Smooth muscle cell (in vitro differentiated cells): Measurements from ENCODE around the gene C16orf96. TPM values are rescaled to one million over a fixed set of nuclear protein-coding genes. Genes with fewer than 3 reads are reported as not detected.

Experiments
- DNase-seq: peaks from one replicate; lab custom pipeline; 2025; ENCODE audit not compliant: unreplicated experiment; lab: John Stamatoyannopoulos, UW
- H2AFZ ChIP-seq: fragments of 200-600 bp; sonication (generic); 2 replicates; pipeline ENCODE4 v1.6.0; 2016; ENCODE audit warnings: antibody characterized with exemption, low read depth, mild to moderate bottlenecking
- H3F3A ChIP-seq: fragments of 200-600 bp; sonication (generic); 2 replicates; pipeline ENCODE4 v1.6.0; 2017; ENCODE audit warnings: antibody characterized with exemption, low read depth
- H3K27ac ChIP-seq: fragments of 200-600 bp; sonication (generic); 2 replicates; pipeline ENCODE4 v1.5.1; 2016; ENCODE audit warnings: low read depth, mild to moderate bottlenecking
- H3K27me3 ChIP-seq: fragments of 200-600 bp; sonication (generic); 2 replicates; pipeline ENCODE4 v1.6.1; 2016; ENCODE audit warnings: low read depth, mild to moderate bottlenecking
- H3K36me3 ChIP-seq: fragments of 200-600 bp; sonication (generic); 2 replicates; pipeline ENCODE4 v1.5.1; 2016; ENCODE audit warnings: low read depth
- H3K4me1 ChIP-seq: fragments of 200-600 bp; sonication (generic); 2 replicates; pipeline ENCODE4 v1.5.1; 2016; ENCODE audit warnings: low read depth
- H3K4me2 ChIP-seq: fragments of 200-600 bp; sonication (generic); 2 replicates; pipeline ENCODE4 v1.6.0; 2016; ENCODE audit warnings: mild to moderate bottlenecking
- H3K4me3 ChIP-seq: fragments of 200-600 bp; sonication (generic); 2 replicates; pipeline ENCODE4 v1.5.1; 2016; ENCODE audit warnings: mild to moderate bottlenecking
- H3K79me2 ChIP-seq: fragments of 200-600 bp; sonication (generic); 2 replicates; pipeline ENCODE4 v1.6.0; 2016; ENCODE audit warnings: low read depth, mild to moderate bottlenecking
- H3K9ac ChIP-seq: fragments of 200-600 bp; sonication (generic); 2 replicates; pipeline ENCODE4 v1.6.0; 2016; ENCODE audit warnings: low read depth
- H3K9me3 ChIP-seq: fragments of 200-600 bp; sonication (generic); replicated peaks from 2 replicates; pipeline ENCODE4 v1.5.1; 2016; ENCODE audit warnings: low read depth
- H4K20me1 ChIP-seq: fragments of 200-600 bp; sonication (generic); 2 replicates; pipeline ENCODE4 v1.6.0; 2016; ENCODE audit warnings: low read depth
- CTCF ChIP-seq: fragments of 200-600 bp; sonication (generic); IDR thresholded peaks from 2 replicates; pipeline ENCODE4 v1.5.1; 2017; ENCODE audit warnings: borderline replicate concordance, mild to moderate bottlenecking, antibody characterized with exemption; ENCODE audit not compliant: insufficient read depth, poor library complexity, severe bottlenecking
- WGBS: methylation state at CpG from one replicate; pipeline ENCODE4 v1.1.7; 2016; ENCODE audit warnings: low lambda C conversion rate; 5-methylcytosine and 5-hydroxymethylcytosine counted together
- polyA plus RNA-seq: library from polyadenylated mRNA; unstranded; fragments of >200 nt; fragmentation: Nextera tagmentation; extraction: Ambion mirVana; gene quantifications from 2 replicates; pipeline ENCODE4 v1.2.1, GENCODE V29; 2016
- total RNA-seq: library from RNA; depleted of rRNA; stranded (reverse); fragments of >200 nt; gene quantifications from 2 replicates; pipeline ENCODE4 v1.2.3, GENCODE V29; 2014

The C16orf96 gene
- total and polyA plus RNA-seq, 2 experiments from 2014 or later, result 0.09 TPM; not detected in 1

GRCh38 chr16:4636196-4636595, 80.1 kb downstream of the C16orf96 start:
- Histone ChIP-seq H3K27ac (no peak overlapping the region), H2AFZ (no peak overlapping the region), H3K9ac (no peak overlapping the region), H3K4me1 (no peaks in the 10 kb centered on the region), H3K4me2 (no peak overlapping the region), H3K4me3 (no peak overlapping the region), H3K79me2 (peaks cover 98% of the 10 kb centered on the region), H3K27me3 (no peaks in the 10 kb centered on the region), H3K9me3 (no peaks in the 10 kb centered on the region), H3K36me3 (no peaks in the 10 kb centered on the region), H3F3A (no peaks in the 10 kb centered on the region), H4K20me1 (peaks cover 98% of the 10 kb centered on the region)
- no peak for TF ChIP-seq CTCF
- WGBS, result 95% methylated on average over 13 of the region's 13 CpGs
- DNase-seq, result no peak

GRCh38 chr16:4637501-4638166, 81.5 kb downstream of the C16orf96 start:
- Histone ChIP-seq H3K4me3 (no peak overlapping the region), H3K79me2 (peaks cover 100% of the 10 kb centered on the region), H3K9me3 (no peaks in the 10 kb centered on the region), H3K4me2 (no peak overlapping the region), H3K9ac (no peak overlapping the region), H3K4me1 (no peaks in the 10 kb centered on the region), H2AFZ (no peak overlapping the region), H4K20me1 (peaks cover 99% of the 10 kb centered on the region), H3K27ac (no peak overlapping the region), H3K36me3 (no peaks in the 10 kb centered on the region), H3F3A (no peaks in the 10 kb centered on the region), H3K27me3 (no peaks in the 10 kb centered on the region)
- TF ChIP-seq CTCF, result no peak
- 94% methylated on average over 21 of the region's 21 CpGs for WGBS
- no peak for DNase-seq

- Histone ChIP-seq H3K9ac (no peak overlapping the region), H3F3A (no peaks in the 10 kb centered on the region), H2AFZ (no peak overlapping the region), H3K4me3 (no peak overlapping the region), H3K27me3 (no peaks in the 10 kb centered on the region), H3K36me3 (no peaks in the 10 kb centered on the region), H3K4me1 (no peaks in the 10 kb centered on the region), H3K27ac (no peak overlapping the region), H3K79me2 (peaks cover 100% of the 10 kb centered on the region), H4K20me1 (peaks cover 99% of the 10 kb centered on the region), H3K4me2 (no peak overlapping the region), H3K9me3 (no peaks in the 10 kb centered on the region)
- DNase-seq, result no peak
- WGBS, result 90% methylated on average over 27 of the region's 27 CpGs
- no peak for TF ChIP-seq CTCF
Measured at GRCh38 chr16:4639899-4640509, 83.9 kb downstream of the C16orf96 start.
